ENCODE measurements around the gene FCSK.

FCSK gene

GRCh38 chr16:70526403-70526802, 72.0 kb downstream of the FCSK start:
- DNase-seq: no peak

GRCh38 chr16:70527315-70527996, 73.1 kb downstream of the FCSK start:
- DNase-seq: no peak

- peak in 1 of 2 donors; percentile 51 for DNase-seq
Observed at GRCh38 chr16:70529051-70529777, 74.8 kb downstream of the FCSK start.

Data from CD4-positive, alpha-beta T cell treated with Interleukin-1 beta for 1 hour (primary cell).